GM21515 (cell line): ENCODE measurements around the gene EDRF1.
A peak's percentile ranks its signal among the peaks of the same experiment; 100 is the strongest.
"Not testable (repeated sequence)": the region's sequence is repeated elsewhere in the genome, so short reads cannot be mapped to it uniquely, and the experiment has no call there.

ENCODE experiments used
- ATAC-seq: cut with Tn5 transposase; IDR thresholded peaks from one replicate; pipeline ENCODE4 v1.9.1; 2021; ENCODE audit not compliant: unreplicated experiment

The EDRF1 gene, protein sequence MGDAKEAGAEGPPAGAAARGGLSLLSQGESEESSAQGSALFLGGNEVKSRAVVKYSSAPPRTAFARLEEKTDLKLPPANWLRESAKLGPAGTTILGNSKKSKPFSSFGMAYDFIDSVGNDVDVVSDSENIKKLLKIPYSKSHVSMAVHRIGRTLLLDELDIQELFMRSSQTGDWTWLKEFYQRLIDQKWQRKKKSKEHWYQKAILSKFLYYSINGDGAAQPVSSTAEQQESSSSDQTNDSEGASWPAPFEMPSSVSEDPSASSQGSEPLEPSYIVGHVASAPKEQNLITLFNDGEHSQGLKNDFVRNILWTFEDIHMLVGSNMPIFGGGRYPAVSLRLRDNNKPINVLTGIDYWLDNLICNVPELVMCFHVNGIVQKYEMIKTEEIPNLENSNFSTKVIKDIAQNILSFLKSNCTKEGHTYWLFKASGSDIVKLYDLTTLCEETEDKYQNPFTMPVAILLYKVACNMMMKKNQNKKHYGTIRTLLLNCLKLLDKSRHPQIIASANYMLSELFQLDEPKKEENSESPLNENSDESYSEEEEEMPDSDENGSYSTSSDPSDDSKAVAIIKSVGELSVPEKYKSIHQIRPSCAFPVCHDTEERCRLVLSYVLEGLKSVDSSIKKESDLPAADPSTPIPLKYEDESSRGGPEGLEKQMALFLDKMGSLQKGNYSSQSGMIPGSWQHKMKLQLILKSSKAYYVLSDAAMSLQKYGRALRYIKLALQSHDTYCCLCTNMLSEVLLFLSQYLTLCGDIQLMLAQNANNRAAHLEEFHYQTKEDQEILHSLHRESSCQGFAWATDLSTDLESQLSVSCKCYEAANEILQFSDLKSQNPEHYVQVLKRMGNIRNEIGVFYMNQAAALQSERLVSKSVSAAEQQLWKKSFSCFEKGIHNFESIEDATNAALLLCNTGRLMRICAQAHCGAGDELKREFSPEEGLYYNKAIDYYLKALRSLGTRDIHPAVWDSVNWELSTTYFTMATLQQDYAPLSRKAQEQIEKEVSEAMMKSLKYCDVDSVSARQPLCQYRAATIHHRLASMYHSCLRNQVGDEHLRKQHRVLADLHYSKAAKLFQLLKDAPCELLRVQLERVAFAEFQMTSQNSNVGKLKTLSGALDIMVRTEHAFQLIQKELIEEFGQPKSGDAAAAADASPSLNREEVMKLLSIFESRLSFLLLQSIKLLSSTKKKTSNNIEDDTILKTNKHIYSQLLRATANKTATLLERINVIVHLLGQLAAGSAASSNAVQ

DNA sequence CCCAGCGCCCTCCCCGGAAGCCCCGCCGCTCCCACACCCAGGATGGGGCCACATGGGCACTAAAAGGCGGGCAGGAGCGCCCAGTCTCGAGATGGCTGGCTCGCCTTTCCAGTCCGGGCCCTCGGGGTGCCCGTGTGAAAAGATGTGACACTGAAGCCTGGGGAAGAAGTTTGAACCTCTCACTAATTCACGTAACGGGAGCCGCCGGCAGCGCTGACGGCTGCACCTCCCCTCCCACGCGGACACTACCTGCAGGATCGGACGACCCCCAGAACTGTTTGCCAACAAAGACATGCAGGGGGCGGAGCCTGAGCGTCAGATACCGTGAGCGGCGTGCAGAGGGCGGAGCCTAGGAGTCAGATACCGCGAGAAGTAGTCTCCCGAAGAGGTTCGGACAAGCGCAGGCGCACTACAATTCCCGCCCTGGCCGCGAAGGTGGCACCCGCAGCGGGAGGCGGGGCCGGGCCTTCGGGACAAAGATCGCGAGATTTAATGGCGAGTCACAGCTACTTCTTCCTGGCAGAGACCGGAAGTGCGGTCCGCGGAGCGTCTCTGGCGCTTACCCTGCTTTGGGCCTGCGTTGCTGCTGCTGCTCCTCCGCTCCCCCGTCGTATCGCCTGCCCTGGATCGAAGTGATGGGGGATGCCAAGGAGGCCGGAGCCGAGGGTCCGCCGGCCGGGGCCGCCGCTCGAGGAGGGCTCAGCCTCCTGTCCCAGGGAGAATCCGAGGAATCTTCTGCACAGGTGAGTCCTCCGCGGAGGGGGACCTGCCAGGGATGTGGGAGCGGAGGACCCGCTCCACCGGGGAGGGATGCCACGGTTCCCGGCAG, at the start of gene EDRF1:
Gene EDRF1 (plus strand): TSS at position 537 of the 829 bp plus-strand sequence. CDS start 99 bp downstream, at position 636.
- peak; percentile 96 for ATAC-seq

DNA sequence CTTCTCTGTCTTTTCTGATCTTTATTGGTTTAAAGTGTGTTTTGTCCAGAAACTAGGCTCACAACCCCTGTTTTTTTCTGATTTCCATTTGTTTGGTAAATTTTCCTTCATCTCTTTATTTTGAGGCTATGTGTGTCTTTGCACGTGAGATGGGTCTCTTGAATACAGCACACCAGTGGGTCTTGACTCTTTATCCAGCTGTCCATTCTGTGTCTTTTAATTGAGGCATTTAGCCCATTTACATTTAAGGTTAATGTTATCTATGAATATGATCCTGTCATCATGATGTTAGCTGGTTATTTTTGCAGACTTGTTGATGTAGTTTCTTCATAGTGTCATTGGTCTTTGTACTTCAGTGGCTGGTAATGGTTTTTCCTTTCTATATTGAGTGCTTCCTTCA, 46.6 kb upstream of the EDRF1 start:
- no peak for ATAC-seq

DNA sequence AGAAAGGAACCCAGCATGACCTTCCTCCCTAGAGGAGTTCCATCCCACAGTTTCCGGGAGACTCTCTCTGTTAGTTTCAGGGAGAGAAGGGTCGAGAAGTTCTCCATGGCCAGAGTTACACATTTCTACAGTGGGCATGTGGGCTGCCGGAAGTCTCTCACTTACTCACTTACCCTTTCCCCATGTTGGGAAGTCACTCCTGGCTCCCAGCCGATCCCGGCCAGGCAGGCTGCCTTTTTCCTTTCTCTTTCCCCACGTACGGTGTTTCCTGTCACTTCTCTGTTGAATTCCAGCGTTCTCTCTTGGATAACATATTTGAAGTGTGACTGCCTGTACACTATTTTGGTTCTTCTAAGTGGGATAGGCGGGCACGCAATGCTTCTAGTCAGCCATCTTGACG, 40.1 kb upstream of the EDRF1 start:
- ATAC-seq = no peak

DNA sequence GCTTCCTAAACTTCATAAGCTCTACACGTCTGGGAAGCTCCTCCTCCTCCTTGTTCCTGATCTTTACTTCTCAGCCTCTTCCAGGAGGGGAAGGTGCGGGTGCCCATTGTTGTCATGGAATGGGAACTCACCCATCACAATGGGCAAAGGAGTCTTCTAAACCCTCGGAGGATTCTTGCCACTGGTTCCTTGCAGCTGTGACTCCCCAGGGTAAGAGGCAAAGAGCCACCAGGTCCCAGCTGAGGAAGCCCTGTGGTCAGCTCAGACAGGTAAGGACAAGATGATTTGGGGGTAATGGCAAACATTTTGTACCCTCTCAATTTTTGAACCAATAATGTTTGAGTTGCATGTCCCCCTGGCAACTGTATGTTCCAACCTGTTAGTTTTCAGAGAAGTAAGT, 36.4 kb upstream of the EDRF1 start, which contains the start of gene TEX36:
Gene TEX36 (minus strand): TSS at position 101 of the 400 bp plus-strand sequence. CDS start 174 bp downstream, outside the sequence.
- no peak for ATAC-seq

DNA sequence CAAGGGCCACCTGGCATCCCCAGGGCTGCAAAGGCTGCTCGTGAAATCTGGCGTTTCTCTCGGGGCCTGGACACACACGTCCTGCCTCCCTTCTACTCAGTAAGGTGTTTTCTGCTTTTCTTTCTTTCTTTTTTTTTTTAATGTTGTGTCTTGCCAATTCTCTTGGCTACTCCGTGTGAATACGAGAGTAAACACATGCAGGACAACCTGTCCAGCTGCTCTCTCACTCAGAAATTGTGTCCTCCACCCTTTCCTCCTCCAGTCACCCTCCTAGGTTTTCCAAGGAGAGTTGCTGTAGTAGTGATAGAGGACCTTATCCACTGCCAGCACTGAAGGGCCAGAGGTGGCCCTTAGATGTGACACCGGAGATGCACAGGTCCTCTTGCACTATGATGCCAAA, 35.7 kb upstream of the EDRF1 start:
- no peak for ATAC-seq

DNA sequence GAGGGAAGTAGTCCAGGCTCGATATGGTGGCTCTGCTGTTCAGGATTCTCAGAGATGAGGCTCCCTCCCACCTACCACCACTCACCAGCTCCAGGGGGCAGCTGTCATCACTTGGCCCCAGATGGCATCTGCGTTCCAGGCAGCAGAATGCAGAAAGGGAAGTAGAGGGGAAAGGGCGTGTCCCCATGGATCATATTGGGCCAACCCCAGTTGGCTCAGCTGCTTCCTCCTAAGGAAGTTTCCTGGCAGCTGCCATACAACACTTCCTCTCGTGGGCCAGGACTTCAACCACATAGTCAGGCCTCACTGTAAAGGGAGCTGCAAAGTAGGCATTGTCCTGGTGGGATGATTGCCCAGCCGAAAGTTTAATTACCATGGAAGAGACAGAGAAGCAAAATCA, 34.9 kb upstream of the EDRF1 start:
- no peak for ATAC-seq

DNA sequence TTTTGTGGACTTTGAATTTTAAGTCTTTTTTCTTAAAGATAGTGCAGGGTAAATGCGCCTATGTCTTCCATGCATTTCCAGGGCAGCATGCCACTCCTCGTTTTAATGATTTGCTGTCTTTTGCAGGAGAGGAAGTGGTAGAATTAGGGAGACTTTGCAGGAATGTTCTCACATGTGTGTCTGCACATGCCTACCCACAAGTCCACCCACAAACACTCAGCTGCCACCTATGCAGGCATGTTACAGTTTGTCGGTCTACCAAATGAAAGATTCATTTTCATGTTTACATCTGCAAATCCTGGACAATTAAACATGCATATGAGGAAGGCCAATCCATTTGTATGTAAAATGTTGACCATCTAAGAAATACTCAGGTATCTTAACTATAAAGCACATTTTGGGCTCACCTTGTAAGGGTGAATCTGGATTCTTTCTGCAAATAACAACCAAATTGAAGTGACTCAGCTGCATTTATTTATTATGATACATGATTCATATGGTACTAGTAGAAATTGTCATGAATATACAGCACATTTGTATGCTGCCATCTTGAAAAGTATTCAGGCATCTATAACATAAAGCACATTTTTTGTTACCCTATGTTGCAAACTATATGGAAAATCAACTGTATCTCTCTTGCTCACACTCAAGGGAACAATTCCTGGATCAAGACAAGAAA, 31.9 kb upstream of the EDRF1 start:
- no peak for ATAC-seq

DNA sequence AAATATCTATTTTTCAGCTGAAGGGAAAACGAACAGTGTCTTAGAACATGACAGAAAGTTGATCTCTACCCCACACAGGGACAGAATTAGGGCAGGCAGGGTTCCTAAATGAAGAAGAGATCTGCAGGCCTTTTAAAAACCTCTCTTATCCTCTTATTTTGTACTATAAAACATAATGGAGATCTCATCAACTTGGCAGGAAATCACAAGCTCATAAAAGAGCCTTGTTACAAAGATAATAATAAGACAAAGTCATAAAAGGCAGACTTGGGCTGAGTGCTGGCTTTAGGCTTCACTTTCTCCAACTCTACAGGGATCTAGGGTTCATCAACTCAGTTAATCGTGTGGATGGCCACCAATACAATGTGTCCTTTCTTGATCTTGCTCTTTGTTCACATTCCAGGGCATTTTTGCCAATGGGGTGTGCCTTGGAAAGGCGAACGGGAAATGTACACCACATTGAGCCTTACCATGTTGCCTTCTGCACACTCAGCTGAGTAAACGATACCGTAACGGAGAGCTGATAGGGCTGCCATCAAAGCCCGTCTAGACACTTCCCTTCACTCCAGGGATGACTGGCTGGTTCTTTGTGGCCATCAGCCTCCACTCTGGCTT, 29.4 kb upstream of the EDRF1 start:
- no peak for ATAC-seq

DNA sequence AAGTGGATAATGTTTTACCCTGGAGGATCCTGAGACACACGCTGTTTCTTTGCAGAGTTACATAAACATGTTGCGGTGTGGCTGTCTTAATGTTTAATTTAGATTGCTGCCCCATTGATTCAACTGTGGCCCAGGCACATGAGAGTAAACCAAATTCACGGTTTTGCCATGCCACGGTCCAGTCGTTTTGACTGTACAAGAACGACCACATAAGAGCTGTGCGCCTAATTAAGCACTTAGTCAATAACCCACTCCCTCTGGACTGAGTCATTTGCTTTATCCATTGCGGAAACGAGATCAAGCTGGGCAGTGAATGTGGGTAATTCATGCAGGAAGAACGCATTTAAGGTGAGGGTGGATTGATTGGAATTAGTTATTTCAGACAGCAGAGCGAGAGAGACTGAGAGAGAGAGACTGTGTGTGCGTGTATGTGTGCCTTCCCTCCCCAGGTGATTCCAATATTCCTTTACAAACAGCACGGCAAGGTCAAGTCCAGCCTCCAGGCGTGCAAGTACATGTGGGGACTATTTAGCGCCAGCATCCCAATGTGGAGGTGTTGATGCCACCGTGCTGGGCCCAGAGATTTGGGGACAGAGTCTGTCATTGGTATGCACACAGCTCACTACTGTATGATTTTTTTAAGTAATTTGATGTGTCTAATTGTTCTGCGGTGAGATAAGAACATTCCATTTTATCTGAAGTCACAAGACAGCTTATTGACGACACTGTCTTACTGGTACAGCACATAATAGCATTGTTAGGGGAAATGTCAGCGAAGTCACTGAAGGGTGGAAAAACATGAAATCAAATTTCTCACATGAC, 28.1 kb upstream of the EDRF1 start:
- no peak for ATAC-seq

DNA sequence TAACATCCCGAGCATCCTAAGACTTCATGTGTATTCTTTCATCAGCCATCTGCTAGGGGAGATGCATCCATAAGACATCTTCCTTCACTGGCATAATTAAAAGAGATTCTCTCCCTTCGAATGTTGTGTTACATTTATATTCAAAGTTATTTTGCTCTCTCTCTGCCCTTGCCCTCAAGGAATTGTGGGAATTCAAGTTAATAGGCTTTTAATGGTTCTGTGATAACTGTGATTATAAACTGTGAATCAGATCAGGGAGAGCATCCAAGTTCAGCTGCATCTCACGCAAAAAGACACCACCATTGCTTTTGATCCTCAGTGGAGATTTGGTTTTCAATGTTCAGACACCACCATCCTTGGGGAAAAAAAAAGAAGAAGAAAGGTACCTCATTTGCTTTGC, 27.3 kb upstream of the EDRF1 start:
- no peak for ATAC-seq

DNA sequence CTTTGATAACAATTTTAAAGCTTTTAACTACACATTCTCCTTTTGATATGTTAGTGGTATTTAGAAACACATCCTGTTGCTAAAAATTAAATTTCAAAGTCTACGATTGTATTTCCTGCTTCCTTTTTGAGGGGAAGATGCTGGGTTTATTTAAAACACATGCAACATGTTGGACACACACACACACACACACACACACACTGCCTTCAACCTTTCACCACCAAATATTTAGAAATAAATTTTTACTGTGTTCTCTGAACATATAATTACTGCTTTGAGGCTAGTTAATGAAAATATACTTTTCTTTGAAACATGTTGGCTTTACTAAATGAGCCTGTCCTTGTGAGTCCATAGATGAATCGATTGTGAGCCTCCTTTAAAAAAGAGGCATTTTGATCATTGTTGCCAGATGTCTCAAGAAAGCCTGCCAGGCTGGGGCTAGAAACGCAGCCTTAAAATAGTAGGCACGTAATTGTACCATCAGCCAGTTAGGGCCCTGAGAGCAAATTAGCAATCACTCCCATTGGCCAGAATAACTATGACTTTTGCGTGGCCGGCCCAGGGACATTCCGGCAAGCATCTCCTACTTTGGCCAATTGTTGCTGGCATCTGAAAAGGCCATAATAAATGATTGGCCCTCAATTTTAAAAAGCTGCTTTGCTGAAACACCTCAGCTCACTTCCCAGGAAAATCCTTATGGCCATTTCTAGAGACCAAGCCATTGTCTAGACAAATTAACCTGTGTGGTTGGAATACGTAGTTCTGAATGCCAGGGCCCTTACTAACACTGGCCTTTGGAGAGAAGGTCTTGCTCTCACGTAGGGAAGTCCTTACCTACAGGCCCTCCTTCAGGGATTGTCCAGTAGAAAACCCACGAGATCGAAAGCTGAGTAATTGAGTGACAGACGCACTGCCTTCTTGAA, 26.6 kb upstream of the EDRF1 start:
- ATAC-seq = no peak

DNA sequence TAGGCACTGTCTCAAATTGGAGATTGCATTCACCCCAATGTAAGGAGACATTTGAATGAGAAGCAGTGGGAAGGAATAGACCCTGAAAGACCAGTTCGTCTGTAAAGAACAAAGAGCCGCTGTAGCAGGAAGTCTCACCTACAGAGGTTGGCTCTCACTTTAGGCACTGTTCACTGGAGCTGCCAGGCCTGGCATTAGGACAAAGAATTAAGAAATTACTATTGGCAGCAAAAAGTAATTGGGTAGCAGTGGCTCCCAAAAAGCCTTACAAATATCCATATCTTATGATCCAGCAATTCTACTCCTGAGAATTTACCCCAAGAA, 26.0 kb upstream of the EDRF1 start:
- no peak for ATAC-seq

DNA sequence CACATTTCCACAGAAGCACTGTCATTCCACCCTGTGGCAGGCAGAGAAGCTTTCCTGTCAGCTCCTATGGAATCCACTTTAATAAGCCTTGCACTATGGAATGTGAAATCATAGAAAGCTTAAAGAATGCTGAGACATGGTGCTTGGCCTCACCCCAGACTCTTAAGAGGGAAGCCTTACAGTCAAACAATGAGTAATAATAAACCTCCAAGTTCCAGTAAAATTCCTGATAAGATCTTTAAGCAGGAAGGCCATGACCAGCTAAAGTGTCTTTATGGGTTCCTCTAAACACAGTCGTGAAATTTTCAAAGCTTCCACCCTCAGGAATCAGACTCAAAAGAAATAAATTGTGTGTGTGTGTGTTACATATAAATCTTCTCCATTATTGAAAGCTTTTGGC, 24.6 kb upstream of the EDRF1 start:
- no peak for ATAC-seq

DNA sequence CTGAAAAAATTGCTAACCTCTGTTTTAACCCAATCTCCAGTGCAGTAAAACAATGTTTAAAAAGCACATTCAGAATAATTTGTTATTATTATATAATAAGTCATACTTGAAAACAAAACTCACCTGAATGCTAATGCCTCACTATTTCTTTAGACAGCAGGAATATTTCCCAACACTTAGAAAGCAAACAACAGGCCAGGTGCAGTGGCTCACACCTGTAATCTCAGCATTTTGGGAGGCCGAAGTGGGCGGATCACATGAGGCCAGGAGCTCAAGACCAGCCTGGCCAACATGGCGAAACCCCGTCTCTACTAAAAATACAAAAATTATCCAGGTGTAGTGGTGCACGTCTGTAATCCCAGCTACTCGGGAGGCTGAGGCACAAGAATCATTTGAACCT, 22.6 kb upstream of the EDRF1 start:
- ATAC-seq = not testable (repeated sequence)

DNA sequence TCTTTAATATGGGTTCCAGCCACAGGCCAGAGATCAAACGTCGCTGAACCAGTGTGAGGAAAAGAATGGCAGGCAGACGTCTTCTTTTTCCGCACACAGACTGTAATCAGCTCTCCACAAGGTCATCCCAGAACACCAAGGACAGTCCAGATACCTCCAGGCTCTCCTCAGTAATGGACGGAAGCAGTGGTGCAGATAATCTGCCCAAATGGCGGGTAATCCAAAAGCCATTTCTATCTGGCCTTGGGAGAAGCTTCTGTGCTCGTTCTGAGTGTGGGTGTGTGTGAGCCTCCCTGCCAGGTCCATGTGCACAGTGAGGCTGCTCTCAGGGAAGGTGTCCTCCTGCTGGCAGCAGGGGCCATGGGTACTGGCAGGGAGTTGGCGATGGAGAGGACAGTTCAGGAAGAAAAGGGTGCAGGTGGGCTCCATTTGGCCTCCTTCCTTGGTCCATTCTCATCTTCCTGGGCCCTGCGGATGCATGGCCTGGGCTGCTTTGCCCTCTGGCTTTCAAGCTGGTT, 21.0 kb upstream of the EDRF1 start:
- ATAC-seq = no peak

DNA sequence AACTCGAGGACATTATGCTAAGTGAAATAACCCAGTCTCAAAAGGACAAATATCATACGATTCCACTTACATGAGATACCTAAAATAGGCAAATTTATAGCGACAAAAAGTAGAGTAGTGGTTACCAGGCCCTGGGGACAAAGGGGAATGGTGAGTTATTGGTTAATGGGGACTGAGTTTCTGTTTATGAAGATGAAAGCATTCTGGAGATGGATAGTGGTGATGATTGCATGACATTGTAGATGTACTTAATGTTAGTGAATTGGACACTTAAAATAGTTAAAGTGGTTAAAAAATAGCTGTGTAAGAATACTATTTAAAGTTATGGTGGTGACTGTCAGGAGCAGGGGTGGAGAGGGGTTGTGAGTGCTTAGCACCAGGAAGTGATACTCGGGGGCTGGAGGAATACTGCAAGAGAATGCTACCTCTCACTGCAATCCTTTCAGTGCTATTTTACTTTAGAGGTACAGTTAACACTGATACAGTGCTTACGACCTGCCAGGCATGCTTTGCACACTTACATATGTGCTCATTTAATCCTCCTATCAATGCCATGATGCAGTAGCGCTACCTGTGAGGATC, 19.9 kb upstream of the EDRF1 start:
- ATAC-seq = no peak

DNA sequence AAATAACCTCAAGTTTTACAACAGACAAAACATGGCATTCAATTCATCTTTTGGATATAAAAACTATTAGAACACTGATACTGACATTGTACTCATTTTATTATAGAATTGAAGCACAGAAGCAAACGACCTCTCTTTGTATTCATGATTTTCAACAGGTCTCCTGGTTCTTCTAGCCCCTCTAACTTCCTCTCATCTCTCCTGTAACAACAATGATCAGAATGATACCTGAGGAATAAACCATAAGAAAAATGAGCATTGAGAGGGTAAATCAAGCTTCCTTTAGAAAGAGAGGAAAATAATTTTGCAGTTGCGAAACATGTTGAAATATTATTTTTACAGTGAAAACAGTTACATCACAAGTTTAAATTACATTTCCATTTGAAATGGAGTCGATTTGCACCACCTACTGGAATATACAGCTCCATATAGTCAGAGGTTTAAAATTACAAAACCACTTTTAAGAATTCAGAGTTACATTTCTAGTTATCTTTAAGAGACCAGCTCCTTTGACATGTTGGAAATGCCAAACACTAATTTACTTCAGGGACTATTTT, 19.1 kb upstream of the EDRF1 start:
- ATAC-seq = no peak
